GM12878 (cell line): ENCODE data around the gene MEIOC. TPM values are rescaled to one million over a fixed set of nuclear protein-coding genes. Genes with fewer than 3 reads are reported as not detected.

Experiments used
- ATAC-seq: fragments of 200-7000 bp; cut with Tn5 transposase; 3 replicates; pipeline ENCODE4 v1.9.1; 2020; ENCODE audit warnings: mild to moderate bottlenecking, moderate library complexity
- BruUV-seq: library from RNA; stranded (reverse); fragments of 400-500 nt; replicated peaks from 2 replicates; lab custom pipeline; 2021; lab: Mats Ljungman, UMichigan
- CTCF ChIA-PET: fragments of 300-600 bp; sonication (Branson Sonifier 250); formaldehyde crosslinking; extraction: SDS; loops from one replicate; lab custom pipeline; 2021; ENCODE audit warnings: inconsistent platforms; lab: Yijun Ruan, JAX
- POLR2A ChIA-PET: fragments of 350-600 bp; formaldehyde crosslinking; extraction: SDS; loops from one replicate; lab custom pipeline; 2021; ENCODE audit warnings: inconsistent platforms; lab: Charles Lee
- RAD21 ChIA-PET: fragments of 300-600 bp; sonication (Branson Sonifier 250); formaldehyde crosslinking; loops from one replicate; lab custom pipeline; 2023; ENCODE audit warnings: antibody characterized with exemption; ENCODE audit not compliant: unreplicated experiment; lab: Charles Lee
- SMC1A ChIA-PET: fragments of 300-600 bp; sonication (Branson Sonifier 250); formaldehyde crosslinking; loops from one replicate; lab custom pipeline; 2023; ENCODE audit not compliant: unreplicated experiment, uncharacterized antibody; lab: Charles Lee
- DNase-seq: peaks from one replicate; pipeline ENCODE4 v3.0.0-alpha.2; 2011; ENCODE audit warnings: low read depth, low spot score
- FAIRE-seq: peaks from 3 replicates; lab custom pipeline; 2011; peaks lifted over from hg19 to GRCh38; lab: Jason Lieb, UNC
- H2AFZ ChIP-seq: 2 replicates; pipeline ENCODE4 v1.6.0; 2011; ENCODE audit warnings: low read depth, low read length, control low read depth; ENCODE audit not compliant: control insufficient read depth
- H3K27ac ChIP-seq: 2 replicates; pipeline ENCODE4 v1.5.1; 2011; ENCODE audit warnings: control low read depth; ENCODE audit not compliant: control insufficient read depth, insufficient read depth
- H3K27me3 ChIP-seq, 2 experiments: replicated peaks in 1 of 2; 2 replicates each; pipeline versions ENCODE4 v1.6.0 to v1.6.1; 2011; ENCODE audit warnings: low read length in 1 of 2; ENCODE audit not compliant: control insufficient read depth in 2 of 2, insufficient read depth in 2 of 2
- H3K36me3 ChIP-seq, 2 experiments: 2 replicates each; pipeline ENCODE4 v1.5.1; 2011; ENCODE audit warnings: low read length in 1 of 2; ENCODE audit not compliant: control insufficient read depth in 2 of 2, insufficient read depth in 2 of 2
- H3K4me1 ChIP-seq: 2 replicates; pipeline ENCODE4 v1.6.1; 2011; ENCODE audit warnings: mild to moderate bottlenecking, low read length, moderate library complexity, mixed read lengths; ENCODE audit not compliant: control insufficient read depth, insufficient read depth
- H3K4me2 ChIP-seq: 2 replicates; pipeline ENCODE4 v1.6.0; 2011; ENCODE audit warnings: control low read depth; ENCODE audit not compliant: control insufficient read depth, insufficient read depth
- H3K4me3 ChIP-seq: fragments of 200-600 bp; sonication (generic); 2 replicates; pipeline ENCODE4 v1.5.1; 2016
- H3K79me2 ChIP-seq: 2 replicates; pipeline ENCODE4 v1.6.0; 2011; ENCODE audit warnings: low read length; ENCODE audit not compliant: control insufficient read depth, insufficient read depth
- H3K9ac ChIP-seq: 2 replicates; pipeline ENCODE4 v1.8.0; 2011; ENCODE audit warnings: low read length, control low read depth, mixed read lengths; ENCODE audit not compliant: control insufficient read depth, insufficient read depth
- H3K9me3 ChIP-seq: replicated peaks from 3 replicates; pipeline ENCODE4 v1.5.1; 2011; ENCODE audit warnings: mild to moderate bottlenecking, low read length; ENCODE audit not compliant: control insufficient read depth, insufficient read depth
- H4K20me1 ChIP-seq: 2 replicates; pipeline ENCODE4 v1.6.0; 2011; ENCODE audit not compliant: control insufficient read depth, insufficient read depth
- ASH2L ChIP-seq: fragments of 300-600, 200-600 bp; sonication (generic); IDR thresholded peaks from 2 replicates; pipeline ENCODE4 v1.6.1; 2017; ENCODE audit warnings: low read depth, mild to moderate bottlenecking, borderline replicate concordance
- CBX5 ChIP-seq: sonication (generic); IDR thresholded peaks from 2 replicates; pipeline ENCODE4 v1.6.1; 2016; ENCODE audit warnings: low read depth, moderate library complexity, mild to moderate bottlenecking, inconsistent platforms
- CHD4 ChIP-seq: fragments of 200-600 bp; sonication (generic); IDR thresholded peaks from 2 replicates; pipeline ENCODE4 v1.6.1; 2016; ENCODE audit warnings: mild to moderate bottlenecking
- IRF4 ChIP-seq: IDR thresholded peaks from 2 replicates; pipeline ENCODE4 v1.6.1; 2011; ENCODE audit warnings: low read depth, low read length
- LARP7 ChIP-seq: fragments of 450-650 bp; IDR thresholded peaks from 2 replicates; pipeline ENCODE4 v1.6.1; 2017; ENCODE audit warnings: mild to moderate bottlenecking
- MEF2B ChIP-seq: fragments of 450-650 bp; IDR thresholded peaks from 2 replicates; pipeline ENCODE4 v1.6.1; 2018; ENCODE audit warnings: mild to moderate bottlenecking, moderate library complexity; ENCODE audit not compliant: partially characterized antibody, poor library complexity, severe bottlenecking
- MTA3 ChIP-seq: IDR thresholded peaks from 2 replicates; pipeline ENCODE4 v1.6.1; 2012; ENCODE audit warnings: low read length, inconsistent platforms, borderline replicate concordance
- MYB ChIP-seq: fragments of 150-350 bp; IDR thresholded peaks from 2 replicates; pipeline ENCODE4 v1.6.1; 2014; ENCODE audit warnings: mild to moderate bottlenecking, low read depth, low read length, borderline replicate concordance
- NR2F1 ChIP-seq: fragments of 450-650 bp; conservative IDR thresholded peaks from 2 replicates; pipeline ENCODE4 v1.6.1; 2017; ENCODE audit warnings: mild to moderate bottlenecking
- NRF1 ChIP-seq: conservative IDR thresholded peaks from 2 replicates; pipeline ENCODE4 v1.6.1; 2011; ENCODE audit warnings: mild to moderate bottlenecking, low read depth, low read length, improper control_type of control experiment
- POLR2AphosphoS2 ChIP-seq: IDR thresholded peaks from 2 replicates; pipeline ENCODE4 v1.6.1; 2011; ENCODE audit warnings: low read depth, mild to moderate bottlenecking, low read length, improper control_type of control experiment, moderate library complexity
- POU2F2 ChIP-seq: IDR thresholded peaks from 3 replicates; pipeline ENCODE4 v1.6.1; 2011; ENCODE audit warnings: low read depth, mild to moderate bottlenecking, low read length, borderline replicate concordance
- RBBP5 ChIP-seq: fragments of 200-600 bp; sonication (generic); conservative IDR thresholded peaks from 2 replicates; pipeline ENCODE4 v1.6.1; 2016
- SMC3 ChIP-seq: IDR thresholded peaks from 2 replicates; pipeline ENCODE4 v1.6.1; 2011; ENCODE audit warnings: low read length, improper control_type of control experiment, borderline replicate concordance
- ZNF207 ChIP-seq: fragments of 450-650 bp; IDR thresholded peaks from 2 replicates; pipeline ENCODE4 v1.6.1; 2014; ENCODE audit warnings: antibody characterized with exemption, mild to moderate bottlenecking, borderline replicate concordance
- in situ Hi-C: fragments of 300-500 bp; cut with MboI; formaldehyde crosslinking; loops from 9 replicates; pipeline ENCODE4 v1.14.3; 2018; ENCODE audit warnings: mixed read lengths
- intact Hi-C: fragments of 100-400 bp; cut with micrococcal nuclease; formaldehyde crosslinking; loops from one replicate; pipeline ENCODE4 v1.14.2; 2022; ENCODE audit not compliant: unreplicated experiment
- polyA plus RNA-seq, 11 experiments: library from polyadenylated mRNA; depleted of rRNA in 4 of 11; unstranded in 6 of 11; stranded (reverse) in 5 of 11; fragments of >200 nt; fragmentation: Nextera tagmentation in 4 of 11; fragmentation: Illumina TruSeq in 1 of 11; extraction: Ambion mirVana in 4 of 11; extraction: Trizol in 1 of 11; gene quantifications; 1 replicate in 1 of 11; 2 replicates in 10 of 11; pipeline versions ENCODE4 v1.2.1 to v1.2.3, GENCODE V29; 2011 to 2016; ENCODE audit warnings: inconsistent platforms in 2 of 11, missing spikeins in 2 of 11, low read depth in 1 of 11
- total RNA-seq, 4 experiments: library from RNA; depleted of rRNA in 3 of 4; stranded (reverse); fragments of >200 nt in 3 of 4; fragmentation: Illumina TruSeq in 1 of 4; extraction: Trizol in 1 of 4; gene quantifications; 2 replicates each; pipeline versions ENCODE4 v1.2.1 to v1.2.3, GENCODE V29; 2013 to 2021
- TF ChIP-seq, protein P1 (sequence below): fragments of 450-650 bp; IDR thresholded peaks from 2 replicates; pipeline ENCODE4 v1.6.1; 2017; ENCODE audit warnings: mild to moderate bottlenecking
- TF ChIP-seq, protein P2 (sequence below): fragments of 450-650 bp; IDR thresholded peaks from 2 replicates; pipeline ENCODE4 v1.6.1; 2016; ENCODE audit warnings: mild to moderate bottlenecking
- TF ChIP-seq, protein P3 (sequence below): fragments of 450-650 bp; IDR thresholded peaks from 2 replicates; pipeline ENCODE4 v1.6.1; 2014; ENCODE audit warnings: mild to moderate bottlenecking

The MEIOC gene
- total and polyA plus RNA-seq, 10 of the 15 experiments (the other 5 are each of a cell fraction or from before 2014, with no cell fraction given): 0.01 to 0.48 (median 0.12) TPM; not detected in 4

DNA sequence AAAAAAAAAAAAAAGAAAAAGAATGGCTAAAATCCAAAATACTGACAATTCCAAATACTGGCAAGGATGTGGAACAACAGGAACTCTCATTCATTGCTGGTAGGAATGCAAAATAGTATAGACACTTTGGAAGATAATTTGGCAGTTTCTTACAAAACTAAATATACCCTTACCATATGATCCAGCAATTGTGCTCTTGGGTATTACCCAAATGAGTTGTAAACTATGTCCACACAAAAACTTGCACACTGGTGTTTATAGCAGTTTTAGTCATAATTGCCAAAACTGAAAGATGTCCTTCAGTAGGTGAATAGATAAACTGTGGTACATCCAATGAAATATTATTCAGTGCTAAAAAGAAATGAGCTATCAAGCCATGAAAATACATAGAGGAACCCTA lies 8.5 kb upstream of the MEIOC start:
- Histone ChIP-seq H3K36me3 (no peaks in the 10 kb centered on the region), H3K9ac (no peak overlapping the region), H2AFZ (no peak overlapping the region), H4K20me1 (no peaks in the 10 kb centered on the region), H3K79me2 (no peaks in the 10 kb centered on the region), H3K27ac (no peak overlapping the region), H3K4me3 (no peak overlapping the region), H3K27me3 (no peaks in the 10 kb centered on the region), H3K4me2 (no peak overlapping the region), H3K4me1 (no peaks in the 10 kb centered on the region), H3K9me3 (no peaks in the 10 kb centered on the region)
- TF ChIP-seq CBX5 (no peak), LARP7 (no peak), POLR2AphosphoS2 (no peak), ASH2L (no peak), ZNF207 (no peak), MTA3 (no peak), NRF1 (no peak), NR2F1 (no peak), MYB (no peak), CHD4 (no peak), IRF4 (no peak), RBBP5 (no peak), MEF2B (no peak), SMC3 (no peak), POU2F2 (no peak)
- TF ChIP-seq, protein P1, sequence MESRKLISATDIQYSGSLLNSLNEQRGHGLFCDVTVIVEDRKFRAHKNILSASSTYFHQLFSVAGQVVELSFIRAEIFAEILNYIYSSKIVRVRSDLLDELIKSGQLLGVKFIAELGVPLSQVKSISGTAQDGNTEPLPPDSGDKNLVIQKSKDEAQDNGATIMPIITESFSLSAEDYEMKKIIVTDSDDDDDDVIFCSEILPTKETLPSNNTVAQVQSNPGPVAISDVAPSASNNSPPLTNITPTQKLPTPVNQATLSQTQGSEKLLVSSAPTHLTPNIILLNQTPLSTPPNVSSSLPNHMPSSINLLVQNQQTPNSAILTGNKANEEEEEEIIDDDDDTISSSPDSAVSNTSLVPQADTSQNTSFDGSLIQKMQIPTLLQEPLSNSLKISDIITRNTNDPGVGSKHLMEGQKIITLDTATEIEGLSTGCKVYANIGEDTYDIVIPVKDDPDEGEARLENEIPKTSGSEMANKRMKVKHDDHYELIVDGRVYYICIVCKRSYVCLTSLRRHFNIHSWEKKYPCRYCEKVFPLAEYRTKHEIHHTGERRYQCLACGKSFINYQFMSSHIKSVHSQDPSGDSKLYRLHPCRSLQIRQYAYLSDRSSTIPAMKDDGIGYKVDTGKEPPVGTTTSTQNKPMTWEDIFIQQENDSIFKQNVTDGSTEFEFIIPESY: no peak
- TF ChIP-seq, protein P2, sequence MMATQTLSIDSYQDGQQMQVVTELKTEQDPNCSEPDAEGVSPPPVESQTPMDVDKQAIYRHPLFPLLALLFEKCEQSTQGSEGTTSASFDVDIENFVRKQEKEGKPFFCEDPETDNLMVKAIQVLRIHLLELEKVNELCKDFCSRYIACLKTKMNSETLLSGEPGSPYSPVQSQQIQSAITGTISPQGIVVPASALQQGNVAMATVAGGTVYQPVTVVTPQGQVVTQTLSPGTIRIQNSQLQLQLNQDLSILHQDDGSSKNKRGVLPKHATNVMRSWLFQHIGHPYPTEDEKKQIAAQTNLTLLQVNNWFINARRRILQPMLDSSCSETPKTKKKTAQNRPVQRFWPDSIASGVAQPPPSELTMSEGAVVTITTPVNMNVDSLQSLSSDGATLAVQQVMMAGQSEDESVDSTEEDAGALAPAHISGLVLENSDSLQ: no peak
- TF ChIP-seq, protein P3, sequence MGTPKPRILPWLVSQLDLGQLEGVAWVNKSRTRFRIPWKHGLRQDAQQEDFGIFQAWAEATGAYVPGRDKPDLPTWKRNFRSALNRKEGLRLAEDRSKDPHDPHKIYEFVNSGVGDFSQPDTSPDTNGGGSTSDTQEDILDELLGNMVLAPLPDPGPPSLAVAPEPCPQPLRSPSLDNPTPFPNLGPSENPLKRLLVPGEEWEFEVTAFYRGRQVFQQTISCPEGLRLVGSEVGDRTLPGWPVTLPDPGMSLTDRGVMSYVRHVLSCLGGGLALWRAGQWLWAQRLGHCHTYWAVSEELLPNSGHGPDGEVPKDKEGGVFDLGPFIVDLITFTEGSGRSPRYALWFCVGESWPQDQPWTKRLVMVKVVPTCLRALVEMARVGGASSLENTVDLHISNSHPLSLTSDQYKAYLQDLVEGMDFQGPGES: no peak
- FAIRE-seq (no peak), DNase-seq (no peak), ATAC-seq (no peak)
- ChIA-PET CTCF (no interaction called here), SMC1A (no interaction called here), POLR2A (no interaction called here), RAD21 (no interaction called here)
- no TSS peak for BruUV-seq
- intact Hi-C loops: no loop called here
- in situ Hi-C loops: no loop called here
